ENCODE results near the gene SPAG7.

- peak in 1 of 2 experiments; percentile 35; a peak in 1 of 4 replicates for TF ChIP-seq EP300 (IDR thresholded peaks at IDR 0.05; ENCODE audit: borderline replicate concordance in 1 of 2, low read depth in 1 of 2, low read length in 1 of 2)
- no peak for TF ChIP-seq CTCF (IDR thresholded peaks at IDR 0.05)
- TF ChIP-seq SIN3A (IDR thresholded peaks at IDR 0.05; ENCODE audit: borderline replicate concordance, low read depth, low read length) = peak; percentile 33; the same call in 1 of the 2 replicates
- peak; percentile 32; the same call in 1 of the 2 replicates for TF ChIP-seq MXI1 (IDR thresholded peaks at IDR 0.05; ENCODE audit: low read depth, low read length)
- peak; percentile 52; the same call in 1 of the 2 replicates for TF ChIP-seq GABPA (IDR thresholded peaks at IDR 0.05; ENCODE audit: low read depth)
- no peak; the same call in 1 of the 2 replicates for TF ChIP-seq RXRA (IDR thresholded peaks at IDR 0.05; ENCODE audit: borderline replicate concordance, low read depth)
These were observed 19.3 kb downstream of the SPAG7 start, which contains the start of gene PFN1 for GRCh38 chr17:4948166-4948930.

Measured in SK-N-SH (cell line).